ENCODE measurements around the gene ACSM3.

GRCh38 chr16:20789130-20789529 lies 25.3 kb downstream of the ACSM3 start:
- no peak for TF ChIP-seq EZH2 (IDR thresholded peaks at IDR 0.05; ENCODE audit: insufficient read depth, poor library complexity, severe bottlenecking)
- TF ChIP-seq EZH2phosphoT487 (IDR thresholded peaks at IDR 0.05; ENCODE audit: insufficient read depth, low read depth) = no peak
